Measurements from ENCODE around the gene CAMTA2. TPM values are rescaled to one million over a fixed set of nuclear protein-coding genes. Genes with fewer than 3 reads are reported as not detected.
A peak's percentile ranks its signal among the peaks of the same experiment; 100 is the strongest.
"Not testable (repeated sequence)": the region's sequence is repeated elsewhere in the genome, so short reads cannot be mapped to it uniquely, and the experiment has no call there.

Gene CAMTA2
- total RNA-seq: 10 to 100 TPM in 4 of 8 experiments, 1 to 10 TPM in 4; 6.2 to 36.9 (median 10.6) TPM

GRCh38 chr17:4986951-4987766 is at the start of gene CAMTA2:
TSS of gene CAMTA2 (minus strand) at chr17:4987675. CDS start at chr17:4986222, 1,453 bp downstream.
- Histone ChIP-seq H3K4me1 (replicated peaks in 1 of 2) (peaks cover 11 to 16% of the 10 kb centered on the region in 2 donors), H3K27ac (peak within 1 kb of the TSS; percentile 57 to 79), H3K4me3 (peak within 1 kb of the TSS; percentile 61 to 98 (median 64))
- peak; percentile 80 to 90 (median 88) for ATAC-seq (replicated peaks in 6 of 8)
- 0 to 5% (median 1%) methylated on average over 2 to 18 of the region's 78 CpGs; no CpG with 5 or more reads in 6 of the 10 experiments for WGBS, 10 experiments
- in situ Hi-C loops (cut with MboI; ENCODE audit: low pct_unique_long_range_greater_than_20kb in 2 of 9, low sequenced_read_pairs in 9 of 9, unreplicated experiment in 9 of 9): no loop called here

- 0 to 40% (median 11%) methylated on average over 1 to 8 of the region's 24 CpGs; no CpG with 5 or more reads in 7 of the 10 experiments for WGBS, 10 experiments
- no peak within 1 kb of the TSS for H3K4me3 ChIP-seq
- H3K27ac ChIP-seq: no peak within 1 kb of the TSS
- H3K4me1 ChIP-seq (replicated peaks in 1 of 2): peaks cover 5 to 6% of the 10 kb centered on the region in 2 donors
- in situ Hi-C loops (cut with MboI; ENCODE audit: low pct_unique_long_range_greater_than_20kb in 2 of 9, low sequenced_read_pairs in 9 of 9, unreplicated experiment in 9 of 9): no loop called here
- peak in 4 of 8 experiments; percentile 0 to 42 (median 22) for ATAC-seq (replicated peaks in 6 of 8)
Measured at GRCh38 chr17:5035315-5035714, 47.8 kb upstream of the CAMTA2 start, which contains the start of gene SLC52A1. TSS of gene SLC52A1 (minus strand) at chr17:5035426. CDS start at chr17:5034606, 820 bp downstream.

GRCh38 chr17:5034651-5035050 is 47.2 kb upstream of the CAMTA2 start:
- Histone ChIP-seq H3K27ac (no peak overlapping the region), H3K4me1 (replicated peaks in 1 of 2) (peaks cover 5 to 6% of the 10 kb centered on the region in 2 donors), H3K4me3 (no peak overlapping the region)
- ATAC-seq (replicated peaks in 6 of 8): no peak
- WGBS, 10 experiments: 87 to 100% (median 100%) methylated on average over 1 to 3 of the region's 14 CpGs; no CpG with 5 or more reads in 7 of the 10 experiments
- in situ Hi-C loops (cut with MboI; ENCODE audit: low pct_unique_long_range_greater_than_20kb in 2 of 9, low sequenced_read_pairs in 9 of 9, unreplicated experiment in 9 of 9): no loop called here

DNA sequence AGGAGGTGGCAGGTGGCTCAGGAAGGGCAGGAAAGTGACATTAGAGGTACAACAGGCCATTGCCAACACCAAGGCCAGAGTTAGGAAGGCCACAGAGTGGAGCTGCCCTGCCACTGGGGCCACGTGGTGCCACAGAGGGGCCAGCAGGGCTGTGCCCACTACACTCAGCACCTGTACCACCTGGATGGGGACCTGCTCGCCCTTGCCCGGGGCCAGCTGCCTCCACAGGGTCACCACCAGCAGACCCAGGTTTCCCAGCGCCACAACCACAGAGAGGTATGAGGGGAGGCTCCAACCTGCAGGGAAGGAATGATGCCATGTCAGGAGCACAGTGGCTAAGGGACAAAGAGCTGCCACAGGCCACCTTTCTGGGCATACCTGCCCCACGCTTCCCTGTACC is 46.6 kb upstream of the CAMTA2 start:
- Histone ChIP-seq H3K4me1 (replicated peaks in 1 of 2) (peaks cover 5 to 6% of the 10 kb centered on the region in 2 donors), H3K4me3 (no peak overlapping the region), H3K27ac (no peak overlapping the region)
- in situ Hi-C loops (cut with MboI; ENCODE audit: low pct_unique_long_range_greater_than_20kb in 2 of 9, low sequenced_read_pairs in 9 of 9, unreplicated experiment in 9 of 9): no loop called here
- 68 to 100% (median 100%) methylated on average over 1 to 4 of the region's 5 CpGs; no CpG with 5 or more reads in 7 of the 10 experiments for WGBS, 10 experiments
- ATAC-seq (replicated peaks in 6 of 8): no peak

- H3K27ac ChIP-seq: no peak overlapping the region
- in situ Hi-C loops (cut with MboI; ENCODE audit: low pct_unique_long_range_greater_than_20kb in 2 of 9, low sequenced_read_pairs in 9 of 9, unreplicated experiment in 9 of 9): no loop called here
- no peak for ATAC-seq (replicated peaks in 6 of 8)
- peaks cover 5 to 6% of the 10 kb centered on the region in 2 donors for H3K4me1 ChIP-seq (replicated peaks in 1 of 2)
- WGBS, 10 experiments: 80 to 100% (median 88%) methylated on average over 1 to 3 of the region's 13 CpGs; no CpG with 5 or more reads in 5 of the 10 experiments
- no peak overlapping the region for H3K4me3 ChIP-seq
Measured at GRCh38 chr17:5033352-5034015, 46.0 kb upstream of the CAMTA2 start.

GRCh38 chr17:5032865-5033264 is 45.4 kb upstream of the CAMTA2 start:
- in situ Hi-C loops (cut with MboI; ENCODE audit: low pct_unique_long_range_greater_than_20kb in 2 of 9, low sequenced_read_pairs in 9 of 9, unreplicated experiment in 9 of 9): no loop called here
- H3K4me1 ChIP-seq (replicated peaks in 1 of 2): peaks cover 5 to 6% of the 10 kb centered on the region in 2 donors
- 51 to 100% (median 60%) methylated on average over 1 to 3 of the region's 6 CpGs; no CpG with 5 or more reads in 7 of the 10 experiments for WGBS, 10 experiments
- no peak overlapping the region for H3K4me3 ChIP-seq
- ATAC-seq (replicated peaks in 6 of 8): no peak
- H3K27ac ChIP-seq: no peak overlapping the region

DNA sequence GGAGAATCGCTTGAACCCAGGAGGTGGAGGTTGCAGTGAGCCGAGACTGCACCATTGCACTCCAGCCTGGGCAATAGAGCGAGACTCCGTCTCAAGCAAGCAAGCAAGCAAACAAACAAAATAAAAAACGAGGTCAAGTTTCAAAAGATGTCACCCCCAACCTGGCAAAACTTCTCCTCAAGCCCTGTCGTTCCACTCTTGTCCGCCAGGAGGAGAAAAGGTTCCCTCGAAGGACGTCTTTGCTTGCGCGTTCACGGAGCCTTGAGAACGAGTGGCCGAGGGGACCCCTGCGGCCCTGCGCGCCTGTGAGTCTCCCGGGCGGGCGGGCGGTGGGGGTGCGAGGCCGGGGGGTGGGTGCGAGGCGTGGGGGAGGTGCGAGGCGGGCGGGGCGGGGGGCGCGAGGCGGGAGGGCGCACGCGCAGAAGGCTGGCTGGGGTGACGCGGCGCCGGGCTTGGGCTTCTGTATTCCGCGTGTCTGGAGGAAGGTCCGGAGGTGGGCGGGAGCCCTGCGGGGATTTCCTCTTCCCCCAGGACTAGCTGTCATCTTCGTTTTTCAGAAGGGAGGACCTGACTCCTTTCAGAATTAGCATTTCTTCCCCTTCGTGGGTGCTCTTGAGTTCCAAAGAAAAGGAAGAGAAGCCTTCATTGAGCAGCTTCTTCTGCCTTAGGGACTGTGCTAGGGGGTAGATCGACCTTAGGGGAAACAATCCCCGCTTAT is 44.0 kb upstream of the CAMTA2 start:
- ATAC-seq (replicated peaks in 6 of 8): peak; percentile 78 to 95 (median 92)
- Histone ChIP-seq H3K4me3 (peak overlapping the region; percentile 20 to 29 (median 25)), H3K27ac (peak overlapping the region; percentile 1 to 66), H3K4me1 (replicated peaks in 1 of 2) (peaks cover 5 to 6% of the 10 kb centered on the region in 2 donors)
- 0 to 67% (median 20%) methylated on average over 1 to 6 of the region's 48 CpGs; no CpG with 5 or more reads in 3 of the 10 experiments for WGBS, 10 experiments
- in situ Hi-C loops (cut with MboI; ENCODE audit: low pct_unique_long_range_greater_than_20kb in 2 of 9, low sequenced_read_pairs in 9 of 9, unreplicated experiment in 9 of 9): no loop called here

DNA sequence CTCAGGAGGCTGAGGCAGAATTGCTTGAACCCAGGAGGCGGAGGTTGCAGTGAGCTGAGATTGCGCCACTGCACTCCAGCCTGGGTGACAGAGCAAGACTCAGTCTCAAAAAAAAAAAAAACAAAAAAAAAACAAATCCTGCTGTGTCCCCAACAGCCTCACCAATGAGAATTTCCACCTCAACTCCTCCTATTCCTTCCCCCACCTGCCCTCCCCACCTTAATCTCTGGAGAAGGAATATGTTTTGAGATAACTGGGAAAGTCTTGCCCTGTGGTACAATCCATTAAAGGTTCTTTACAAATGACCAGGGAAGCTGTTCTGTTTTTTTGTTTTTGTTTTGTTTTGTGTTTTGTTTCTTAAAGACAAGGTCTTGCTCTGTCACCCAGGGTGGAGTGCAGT is 42.7 kb upstream of the CAMTA2 start:
- ATAC-seq (replicated peaks in 6 of 8); H3K27ac ChIP-seq; H3K4me1 ChIP-seq (replicated peaks in 1 of 2); in situ Hi-C loops (cut with MboI; ENCODE audit: low pct_unique_long_range_greater_than_20kb in 2 of 9, low sequenced_read_pairs in 9 of 9, unreplicated experiment in 9 of 9); H3K4me3 ChIP-seq: not testable (repeated sequence)
- 60 to 100% methylated on average over 1 of the region's 2 CpGs; no CpG with 5 or more reads in 8 of the 10 experiments for WGBS, 10 experiments

GRCh38 chr17:5027916-5028315 is 40.4 kb upstream of the CAMTA2 start:
- Histone ChIP-seq H3K27ac (no peak overlapping the region), H3K4me3 (no peak overlapping the region), H3K4me1 (replicated peaks in 1 of 2) (peaks cover 5 to 6% of the 10 kb centered on the region in 2 donors)
- 26 to 95% (median 79%) methylated on average over 1 to 5 of the region's 5 CpGs for WGBS, 10 experiments
- in situ Hi-C loops (cut with MboI; ENCODE audit: low pct_unique_long_range_greater_than_20kb in 2 of 9, low sequenced_read_pairs in 9 of 9, unreplicated experiment in 9 of 9): no loop called here
- no peak for ATAC-seq (replicated peaks in 6 of 8)

DNA sequence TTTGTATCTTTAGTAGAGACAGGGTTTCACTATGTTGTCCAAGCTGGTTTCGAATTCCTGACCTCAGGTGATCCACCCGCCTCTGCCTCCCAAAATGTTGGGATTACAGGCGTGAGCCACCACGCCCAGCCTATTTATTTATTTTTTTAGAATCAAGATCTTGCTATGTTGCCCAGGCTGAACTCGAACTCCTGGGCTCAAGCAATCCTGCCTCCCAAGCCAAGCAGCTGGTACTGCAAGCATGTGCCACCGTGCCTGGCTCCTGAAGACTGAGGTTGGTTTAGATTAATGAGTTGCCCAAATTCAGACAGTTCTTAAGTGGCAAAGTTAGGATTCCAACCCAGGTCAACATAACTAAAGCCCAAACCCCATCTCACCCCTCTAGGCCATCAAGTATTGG is 39.8 kb upstream of the CAMTA2 start:
- Histone ChIP-seq H3K4me1 (replicated peaks in 1 of 2) (peaks cover 5 to 6% of the 10 kb centered on the region in 2 donors), H3K27ac (no peak overlapping the region), H3K4me3 (no peak overlapping the region)
- ATAC-seq (replicated peaks in 6 of 8): no peak
- in situ Hi-C loops (cut with MboI; ENCODE audit: low pct_unique_long_range_greater_than_20kb in 2 of 9, low sequenced_read_pairs in 9 of 9, unreplicated experiment in 9 of 9): no loop called here
- 40 to 100% (median 80%) methylated on average over 1 to 5 of the region's 6 CpGs; no CpG with 5 or more reads in 2 of the 10 experiments for WGBS, 10 experiments

DNA sequence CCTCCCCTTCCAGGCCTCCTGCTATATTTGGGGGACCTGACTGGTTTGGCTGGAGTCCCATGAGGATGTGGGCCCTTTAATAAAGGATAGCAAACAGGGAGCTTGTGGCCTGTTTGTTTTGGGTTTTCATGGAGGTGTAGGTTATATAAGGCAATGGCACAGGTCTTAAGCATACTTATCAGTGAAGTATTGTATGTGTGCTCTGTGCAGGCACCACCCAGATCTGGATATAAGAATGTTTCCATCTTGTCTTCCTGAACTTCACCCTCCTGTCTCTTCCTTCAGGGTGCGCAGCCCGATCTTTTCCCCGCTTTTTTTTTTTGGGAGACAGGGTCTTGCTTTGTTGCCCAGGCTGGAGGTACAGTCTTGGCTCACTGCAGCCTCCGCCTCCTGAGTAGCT is 37.1 kb upstream of the CAMTA2 start:
- 74 to 100% (median 96%) methylated on average over 1 to 4 of the region's 4 CpGs; no CpG with 5 or more reads in 4 of the 10 experiments for WGBS, 10 experiments
- in situ Hi-C loops (cut with MboI; ENCODE audit: low pct_unique_long_range_greater_than_20kb in 2 of 9, low sequenced_read_pairs in 9 of 9, unreplicated experiment in 9 of 9): no loop called here

DNA sequence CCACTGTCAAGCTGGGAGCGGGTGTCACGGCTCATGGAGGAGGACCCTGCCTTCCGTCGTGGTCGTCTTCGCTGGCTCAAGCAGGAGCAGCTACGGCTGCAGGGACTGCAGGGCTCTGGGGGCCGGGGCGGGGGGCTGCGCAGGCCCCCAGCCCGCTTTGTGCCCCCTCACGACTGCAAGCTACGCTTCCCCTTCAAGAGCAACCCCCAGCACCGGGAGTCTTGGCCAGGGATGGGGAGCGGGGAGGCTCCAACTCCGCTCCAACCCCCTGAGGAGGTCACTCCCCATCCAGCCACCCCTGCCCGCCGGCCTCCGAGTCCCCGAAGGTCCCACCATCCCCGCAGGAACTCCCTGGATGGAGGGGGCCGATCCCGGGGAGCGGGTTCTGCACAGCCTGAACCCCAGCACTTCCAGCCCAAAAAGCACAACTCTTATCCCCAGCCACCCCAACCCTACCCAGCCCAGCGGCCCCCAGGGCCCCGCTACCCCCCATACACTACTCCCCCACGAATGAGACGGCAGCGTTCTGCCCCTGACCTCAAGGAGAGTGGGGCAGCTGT is 36.2 kb upstream of the CAMTA2 start:
- no peak overlapping the region for H3K27ac ChIP-seq
- H3K4me1 ChIP-seq (replicated peaks in 1 of 2): no peaks in the 10 kb centered on the region
- in situ Hi-C loops (cut with MboI; ENCODE audit: low pct_unique_long_range_greater_than_20kb in 2 of 9, low sequenced_read_pairs in 9 of 9, unreplicated experiment in 9 of 9): no loop called here
- no CpG with 5 or more reads among the region's 29 CpGs for WGBS, 10 experiments
- peak in 3 of 8 experiments; percentile 10 to 19 (median 10) for ATAC-seq (replicated peaks in 6 of 8)
- no peak overlapping the region for H3K4me3 ChIP-seq

More for the DNA sequence above, 37.1 kb upstream of the CAMTA2 start:
- Histone ChIP-seq H3K27ac (no peak overlapping the region), H3K4me3 (no peak overlapping the region), H3K4me1 (replicated peaks in 1 of 2) (no peaks in the 10 kb centered on the region)
- no peak for ATAC-seq (replicated peaks in 6 of 8)
